ENCODE data around the gene PPFIA4.

PPFIA4 gene

DNA sequence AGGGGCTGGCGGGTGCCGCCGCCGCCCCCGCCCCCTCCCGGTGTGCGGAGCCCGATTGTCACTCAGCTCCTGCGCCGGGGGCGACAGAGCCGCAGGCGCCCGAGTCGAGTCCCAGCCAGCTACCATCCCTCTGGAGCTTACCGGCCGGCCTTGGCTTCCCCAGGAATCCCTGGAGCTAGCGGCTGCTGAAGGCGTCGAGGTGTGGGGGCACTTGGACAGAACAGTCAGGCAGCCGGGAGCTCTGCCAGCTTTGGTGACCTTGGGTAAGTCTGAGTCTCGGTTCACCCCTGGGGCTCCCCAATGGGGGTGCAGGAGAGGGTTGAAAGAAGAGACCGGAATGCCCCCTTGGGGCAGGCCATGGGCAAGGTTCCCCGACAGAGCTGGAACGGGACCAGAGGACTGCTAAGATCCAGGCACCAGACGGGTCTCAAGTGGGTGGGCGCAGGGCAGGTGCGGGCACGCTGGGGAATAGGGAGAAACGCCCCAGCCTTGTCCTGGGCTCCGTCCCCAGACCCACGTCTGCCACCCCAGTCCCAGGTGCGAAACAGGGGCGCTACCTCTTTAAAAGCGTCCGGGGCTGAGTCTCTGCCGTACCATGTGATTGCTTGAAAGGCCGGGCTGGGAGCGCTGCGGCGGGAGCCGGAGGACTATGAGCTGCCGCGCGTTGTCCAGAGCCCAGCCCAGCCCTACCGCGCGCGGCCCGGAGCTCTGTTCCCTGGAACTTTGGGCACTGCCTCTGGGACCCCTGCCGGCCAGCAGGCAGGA, 101.6 kb downstream of the PPFIA4 start, which contains the start of gene ADORA1:
ADORA1 (plus strand) TSS at position 61 of the 765 bp plus-strand sequence. CDS start 1,116 bp downstream, outside the sequence.
- H3K4me1 ChIP-seq (ENCODE audit: control insufficient read depth in 1 of 2, insufficient read depth in 1 of 2, low read depth in 1 of 2, low read length in 1 of 2) = peaks cover 20 to 27% of the 10 kb centered on the region in 2 experiments

DNA sequence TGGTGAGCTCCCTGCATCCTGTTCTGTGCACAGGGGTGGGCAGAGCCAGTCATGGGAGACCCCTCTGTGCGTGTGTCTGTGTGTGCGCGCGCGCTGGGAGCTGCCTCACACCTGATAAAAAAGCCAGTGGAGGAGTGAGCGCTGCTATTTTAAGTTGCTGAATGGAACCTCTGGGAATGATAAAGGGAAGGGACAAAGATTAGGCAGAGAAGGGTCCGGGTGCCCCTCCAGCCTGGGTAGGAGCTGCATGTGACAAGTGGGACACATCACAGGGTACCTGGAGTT, 102.1 kb downstream of the PPFIA4 start:
- H3K27me3 ChIP-seq = peaks cover 98% of the 10 kb centered on the region
- no peak overlapping the region for H3K27ac ChIP-seq
- H3K9me3 ChIP-seq = no peaks in the 10 kb centered on the region
- H3K4me3 ChIP-seq (ENCODE audit: low read depth in 1 of 2, low read length in 1 of 2) = no peak overlapping the region
- no peaks in the 10 kb centered on the region for H3K36me3 ChIP-seq
- TF ChIP-seq, protein P1, sequence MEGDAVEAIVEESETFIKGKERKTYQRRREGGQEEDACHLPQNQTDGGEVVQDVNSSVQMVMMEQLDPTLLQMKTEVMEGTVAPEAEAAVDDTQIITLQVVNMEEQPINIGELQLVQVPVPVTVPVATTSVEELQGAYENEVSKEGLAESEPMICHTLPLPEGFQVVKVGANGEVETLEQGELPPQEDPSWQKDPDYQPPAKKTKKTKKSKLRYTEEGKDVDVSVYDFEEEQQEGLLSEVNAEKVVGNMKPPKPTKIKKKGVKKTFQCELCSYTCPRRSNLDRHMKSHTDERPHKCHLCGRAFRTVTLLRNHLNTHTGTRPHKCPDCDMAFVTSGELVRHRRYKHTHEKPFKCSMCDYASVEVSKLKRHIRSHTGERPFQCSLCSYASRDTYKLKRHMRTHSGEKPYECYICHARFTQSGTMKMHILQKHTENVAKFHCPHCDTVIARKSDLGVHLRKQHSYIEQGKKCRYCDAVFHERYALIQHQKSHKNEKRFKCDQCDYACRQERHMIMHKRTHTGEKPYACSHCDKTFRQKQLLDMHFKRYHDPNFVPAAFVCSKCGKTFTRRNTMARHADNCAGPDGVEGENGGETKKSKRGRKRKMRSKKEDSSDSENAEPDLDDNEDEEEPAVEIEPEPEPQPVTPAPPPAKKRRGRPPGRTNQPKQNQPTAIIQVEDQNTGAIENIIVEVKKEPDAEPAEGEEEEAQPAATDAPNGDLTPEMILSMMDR (IDR thresholded peaks at IDR 0.05) = no peak
- H3K4me1 ChIP-seq (ENCODE audit: control insufficient read depth in 1 of 2, insufficient read depth in 1 of 2, low read depth in 1 of 2, low read length in 1 of 2) = peaks cover 20 to 27% of the 10 kb centered on the region in 2 experiments

More for the DNA sequence above, 101.6 kb downstream of the PPFIA4 start, which contains the start of gene ADORA1:
- TF ChIP-seq, protein P1 (IDR thresholded peaks at IDR 0.05) = no peak
- H3K4me3 ChIP-seq (ENCODE audit: low read depth in 1 of 2, low read length in 1 of 2) = no peak within 1 kb of the TSS
- no peaks in the 10 kb centered on the region for H3K36me3 ChIP-seq
- H3K27ac ChIP-seq = no peak within 1 kb of the TSS
- no peaks in the 10 kb centered on the region for H3K9me3 ChIP-seq
- peaks cover 98% of the 10 kb centered on the region for H3K27me3 ChIP-seq

Data from neutrophil (primary cell).